HepG2 (cell line): ENCODE data around the gene UBE2H. TPM values are rescaled to one million over a fixed set of nuclear protein-coding genes. Genes with fewer than 3 reads are reported as not detected.

ENCODE experiments used
- ATF7 ChIP-seq, 2 experiments: fragments of 450-650 bp in 1 of 2; sonication (generic) in 1 of 2; formaldehyde crosslinking in 1 of 2; IDR thresholded peaks; 2 replicates each; pipeline versions ENCODE4 v1.4.0 to v1.6.1; 2016 to 2020; ENCODE audit warnings: antibody characterized with exemption in 1 of 2, mild to moderate bottlenecking in 1 of 2, missing genetic modification reagents in 1 of 2
- CHD2 ChIP-seq: IDR thresholded peaks from 2 replicates; pipeline ENCODE4 v1.6.1; 2011; ENCODE audit warnings: low read depth, low read length, improper control_type of control experiment
- FOXJ3 ChIP-seq: sonication (generic); formaldehyde crosslinking; IDR thresholded peaks from 2 replicates; pipeline ENCODE4 v1.4.0; 2020; ENCODE audit warnings: missing genetic modification reagents, mild to moderate bottlenecking, borderline replicate concordance
- MED1 ChIP-seq: sonication (generic); formaldehyde crosslinking; IDR thresholded peaks from 2 replicates; pipeline ENCODE4 v1.4.0; 2020; ENCODE audit warnings: missing genetic modification reagents
- NCOA2 ChIP-seq: sonication (generic); formaldehyde crosslinking; IDR thresholded peaks from 2 replicates; pipeline ENCODE4 v1.8.0; 2022; ENCODE audit warnings: inconsistent platforms
- NKX3-1 ChIP-seq: sonication (generic); formaldehyde crosslinking; IDR thresholded peaks from 2 replicates; pipeline ENCODE4 v1.5.0; 2020; ENCODE audit warnings: missing genetic modification reagents
- RARA ChIP-seq: IDR thresholded peaks from 2 replicates; pipeline ENCODE4 v1.6.1; 2016; ENCODE audit warnings: missing genetic modification reagents, missing compliant biosample characterization
- RXRB ChIP-seq: IDR thresholded peaks from 2 replicates; pipeline ENCODE4 v1.6.1; 2016; ENCODE audit warnings: borderline replicate concordance, missing genetic modification reagents, missing compliant biosample characterization
- SOX13 ChIP-seq, 3 experiments: fragments of 450-650 bp in 1 of 3; sonication (generic) in 1 of 3; formaldehyde crosslinking in 1 of 3; IDR thresholded peaks in 2 of 3; conservative IDR thresholded peaks in 1 of 3; 2 replicates each; pipeline versions ENCODE4 v1.5.0 to v1.6.1; 2016 to 2020; ENCODE audit warnings: antibody characterized with exemption in 1 of 3, mild to moderate bottlenecking in 1 of 3, missing compliant biosample characterization in 1 of 3, missing genetic modification reagents in 1 of 3, moderate library complexity in 1 of 3
- ZIK1 ChIP-seq: sonication (generic); formaldehyde crosslinking; IDR thresholded peaks from 2 replicates; pipeline ENCODE4 v1.5.0; 2020; ENCODE audit warnings: mild to moderate bottlenecking, low read depth, missing genetic modification reagents, borderline replicate concordance
- ZNF160 ChIP-seq: sonication (generic); formaldehyde crosslinking; IDR thresholded peaks from 2 replicates; pipeline ENCODE4 v1.8.0; 2022; ENCODE audit warnings: mild to moderate bottlenecking, inconsistent platforms, missing genetic modification reagents
- ZNF17 ChIP-seq: sonication (generic); formaldehyde crosslinking; IDR thresholded peaks from 2 replicates; pipeline ENCODE4 v1.5.0; 2020; ENCODE audit warnings: mild to moderate bottlenecking, missing genetic modification reagents
- ZNF264 ChIP-seq: sonication (generic); formaldehyde crosslinking; IDR thresholded peaks from 2 replicates; pipeline ENCODE4 v1.4.0; 2020; ENCODE audit warnings: missing genetic modification reagents
- ZNF3 ChIP-seq: IDR thresholded peaks from 2 replicates; pipeline ENCODE4 v1.7.0; 2017; ENCODE audit warnings: inconsistent platforms
- ZNF607 ChIP-seq: sonication (generic); formaldehyde crosslinking; IDR thresholded peaks from 2 replicates; pipeline ENCODE4 v1.5.1; 2020; ENCODE audit warnings: missing genetic modification reagents, mild to moderate bottlenecking, borderline replicate concordance
- ZNF629 ChIP-seq: sonication (generic); formaldehyde crosslinking; conservative IDR thresholded peaks from 2 replicates; pipeline ENCODE4 v1.5.0; 2020; ENCODE audit warnings: missing genetic modification reagents
- ZNF7 ChIP-seq: IDR thresholded peaks from 2 replicates; pipeline ENCODE4 v1.6.1; 2016; ENCODE audit warnings: missing biosample characterization, missing genetic modification reagents
- ZNF776 ChIP-seq: sonication (generic); formaldehyde crosslinking; IDR thresholded peaks from 2 replicates; pipeline ENCODE4 v1.4.0; 2020; ENCODE audit warnings: mild to moderate bottlenecking, missing genetic modification reagents
- ZNF879 ChIP-seq: sonication (generic); formaldehyde crosslinking; IDR thresholded peaks from 2 replicates; pipeline ENCODE4 v1.8.1; 2023; ENCODE audit warnings: missing genetic modification reagents
- polyA plus RNA-seq, 8 experiments: library from polyadenylated mRNA; depleted of rRNA in 3 of 8; stranded (reverse) in 7 of 8; unstranded in 1 of 8; fragments of >200 nt; fragmentation: Illumina TruSeq in 4 of 8; extraction: Trizol in 4 of 8; gene quantifications; 2 replicates each; pipeline versions ENCODE4 v1.2.1 to v1.2.3, GENCODE V29; 2011 to 2016; ENCODE audit warnings: low read depth in 4 of 8, missing spikeins in 1 of 8, mixed read lengths in 1 of 8; ENCODE audit not compliant: insufficient read depth in 1 of 8
- total RNA-seq, 5 experiments: library from RNA; depleted of rRNA; stranded (reverse); fragments of >200 nt; fragmentation: Illumina TruSeq; extraction: Trizol; gene quantifications; 2 replicates each; pipeline ENCODE4 v1.2.3, GENCODE V29; 2016; ENCODE audit warnings: low read depth in 1 of 5
- TF ChIP-seq, protein P1 (sequence below): IDR thresholded peaks from 2 replicates; pipeline ENCODE4 v1.4.0; 2020; ENCODE audit warnings: mild to moderate bottlenecking, missing genetic modification reagents
- TF ChIP-seq, protein P2 (sequence below): sonication (generic); formaldehyde crosslinking; IDR thresholded peaks from 2 replicates; pipeline ENCODE4 v1.4.0; 2020; ENCODE audit warnings: mild to moderate bottlenecking, missing genetic modification reagents, borderline replicate concordance
- TF ChIP-seq, protein P3 (sequence below): fragments of 450-650 bp; IDR thresholded peaks from 2 replicates; pipeline ENCODE4 v1.6.1; 2016

Gene UBE2H
- total and polyA plus RNA-seq, 2 of the 13 experiments (the other 11 are each of a cell fraction or from before 2014, with no cell fraction given): 15.5 to 40.1 TPM

DNA sequence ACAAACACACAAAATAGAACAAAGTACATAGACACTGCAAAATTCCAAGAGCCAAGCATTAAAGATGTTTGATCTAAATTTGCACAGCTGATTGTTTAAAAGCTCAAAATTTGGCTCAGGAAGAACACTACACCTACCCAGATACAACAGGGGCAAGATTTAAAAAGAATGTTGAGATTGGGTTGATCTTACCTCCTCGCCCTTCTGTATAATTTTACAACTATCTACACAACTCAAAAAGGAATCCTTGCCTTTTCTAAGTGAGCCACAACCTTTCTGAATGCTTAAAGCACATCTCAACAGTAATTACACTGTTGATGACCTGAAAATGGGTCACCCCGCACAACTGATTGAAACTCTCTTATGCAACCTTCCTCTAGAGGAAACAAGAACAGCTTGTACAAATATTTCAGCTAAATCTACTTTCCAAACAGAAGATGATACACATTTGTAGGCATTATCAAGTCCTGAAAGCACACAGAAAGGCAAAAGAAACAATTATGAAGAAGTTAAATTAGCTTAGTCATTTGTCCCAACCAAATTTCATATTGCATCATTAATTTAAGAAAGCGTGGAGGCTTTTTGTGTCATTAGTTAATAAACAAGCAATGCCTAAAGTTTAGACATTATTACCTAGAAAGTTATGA lies 75.5 kb downstream of the UBE2H start (continued):
- TF ChIP-seq, protein P1, sequence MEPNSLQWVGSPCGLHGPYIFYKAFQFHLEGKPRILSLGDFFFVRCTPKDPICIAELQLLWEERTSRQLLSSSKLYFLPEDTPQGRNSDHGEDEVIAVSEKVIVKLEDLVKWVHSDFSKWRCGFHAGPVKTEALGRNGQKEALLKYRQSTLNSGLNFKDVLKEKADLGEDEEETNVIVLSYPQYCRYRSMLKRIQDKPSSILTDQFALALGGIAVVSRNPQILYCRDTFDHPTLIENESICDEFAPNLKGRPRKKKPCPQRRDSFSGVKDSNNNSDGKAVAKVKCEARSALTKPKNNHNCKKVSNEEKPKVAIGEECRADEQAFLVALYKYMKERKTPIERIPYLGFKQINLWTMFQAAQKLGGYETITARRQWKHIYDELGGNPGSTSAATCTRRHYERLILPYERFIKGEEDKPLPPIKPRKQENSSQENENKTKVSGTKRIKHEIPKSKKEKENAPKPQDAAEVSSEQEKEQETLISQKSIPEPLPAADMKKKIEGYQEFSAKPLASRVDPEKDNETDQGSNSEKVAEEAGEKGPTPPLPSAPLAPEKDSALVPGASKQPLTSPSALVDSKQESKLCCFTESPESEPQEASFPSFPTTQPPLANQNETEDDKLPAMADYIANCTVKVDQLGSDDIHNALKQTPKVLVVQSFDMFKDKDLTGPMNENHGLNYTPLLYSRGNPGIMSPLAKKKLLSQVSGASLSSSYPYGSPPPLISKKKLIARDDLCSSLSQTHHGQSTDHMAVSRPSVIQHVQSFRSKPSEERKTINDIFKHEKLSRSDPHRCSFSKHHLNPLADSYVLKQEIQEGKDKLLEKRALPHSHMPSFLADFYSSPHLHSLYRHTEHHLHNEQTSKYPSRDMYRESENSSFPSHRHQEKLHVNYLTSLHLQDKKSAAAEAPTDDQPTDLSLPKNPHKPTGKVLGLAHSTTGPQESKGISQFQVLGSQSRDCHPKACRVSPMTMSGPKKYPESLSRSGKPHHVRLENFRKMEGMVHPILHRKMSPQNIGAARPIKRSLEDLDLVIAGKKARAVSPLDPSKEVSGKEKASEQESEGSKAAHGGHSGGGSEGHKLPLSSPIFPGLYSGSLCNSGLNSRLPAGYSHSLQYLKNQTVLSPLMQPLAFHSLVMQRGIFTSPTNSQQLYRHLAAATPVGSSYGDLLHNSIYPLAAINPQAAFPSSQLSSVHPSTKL (CRISPR knock-in tag): 0 out of 2 replicates have a peak, but pooled peaks have one; percentile 28
- TF ChIP-seq, protein P2, sequence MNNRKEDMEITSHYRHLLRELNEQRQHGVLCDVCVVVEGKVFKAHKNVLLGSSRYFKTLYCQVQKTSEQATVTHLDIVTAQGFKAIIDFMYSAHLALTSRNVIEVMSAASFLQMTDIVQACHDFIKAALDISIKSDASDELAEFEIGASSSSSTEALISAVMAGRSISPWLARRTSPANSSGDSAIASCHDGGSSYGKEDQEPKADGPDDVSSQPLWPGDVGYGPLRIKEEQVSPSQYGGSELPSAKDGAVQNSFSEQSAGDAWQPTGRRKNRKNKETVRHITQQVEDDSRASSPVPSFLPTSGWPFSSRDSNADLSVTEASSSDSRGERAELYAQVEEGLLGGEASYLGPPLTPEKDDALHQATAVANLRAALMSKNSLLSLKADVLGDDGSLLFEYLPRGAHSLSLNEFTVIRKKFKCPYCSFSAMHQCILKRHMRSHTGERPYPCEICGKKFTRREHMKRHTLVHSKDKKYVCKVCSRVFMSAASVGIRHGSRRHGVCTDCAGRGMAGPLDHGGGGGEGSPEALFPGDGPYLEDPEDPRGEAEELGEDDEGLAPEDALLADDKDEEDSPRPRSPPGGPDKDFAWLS (CRISPR knock-in tag): no peak
- peak; percentile 80; the same call in 1 of the 2 replicates for TF ChIP-seq RXRB
- TF ChIP-seq ZNF17 (CRISPR knock-in tag): no peak
- TF ChIP-seq ZNF607: no peak
- no peak for TF ChIP-seq ZNF776
- TF ChIP-seq ZNF7: no peak
- TF ChIP-seq ZNF264: 0 out of 2 replicates have a peak, but pooled peaks have one; percentile 30
- no peak for TF ChIP-seq ZNF160 (CRISPR knock-in tag)
- no peak for TF ChIP-seq ZIK1 (CRISPR knock-in tag)
- peak; percentile 56; the same call in 1 of the 2 replicates for TF ChIP-seq FOXJ3
- TF ChIP-seq MED1 (CRISPR knock-in tag): peak; percentile 35; the same call in 1 of the 2 replicates
- no peak for TF ChIP-seq NKX3-1 (CRISPR knock-in tag)
- TF ChIP-seq, protein P3, sequence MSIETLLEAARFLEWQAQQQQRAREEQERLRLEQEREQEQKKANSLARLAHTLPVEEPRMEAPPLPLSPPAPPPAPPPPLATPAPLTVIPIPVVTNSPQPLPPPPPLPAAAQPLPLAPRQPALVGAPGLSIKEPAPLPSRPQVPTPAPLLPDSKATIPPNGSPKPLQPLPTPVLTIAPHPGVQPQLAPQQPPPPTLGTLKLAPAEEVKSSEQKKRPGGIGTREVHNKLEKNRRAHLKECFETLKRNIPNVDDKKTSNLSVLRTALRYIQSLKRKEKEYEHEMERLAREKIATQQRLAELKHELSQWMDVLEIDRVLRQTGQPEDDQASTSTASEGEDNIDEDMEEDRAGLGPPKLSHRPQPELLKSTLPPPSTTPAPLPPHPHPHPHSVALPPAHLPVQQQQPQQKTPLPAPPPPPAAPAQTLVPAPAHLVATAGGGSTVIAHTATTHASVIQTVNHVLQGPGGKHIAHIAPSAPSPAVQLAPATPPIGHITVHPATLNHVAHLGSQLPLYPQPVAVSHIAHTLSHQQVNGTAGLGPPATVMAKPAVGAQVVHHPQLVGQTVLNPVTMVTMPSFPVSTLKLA: no peak
- no peak for TF ChIP-seq SOX13 (IDR thresholded peaks at IDR 0.05)
- TF ChIP-seq SOX13 (CRISPR knock-in tag; conservative IDR thresholded peaks at IDR 0.05 in 1 of 2, IDR thresholded peaks at IDR 0.05 in 1 of 2): peak in 1 of 2 experiments; percentile 24; a peak in 1 of 4 replicates
- peak; percentile 74 for TF ChIP-seq ZNF629
- no peak for TF ChIP-seq CHD2
- 0 out of 2 replicates have a peak, but pooled peaks have one; percentile 28 for TF ChIP-seq ZNF3
- TF ChIP-seq NCOA2: 0 out of 2 replicates have a peak, but pooled peaks have one; percentile 9
- TF ChIP-seq ATF7 (IDR thresholded peaks at IDR 0.05): peak; percentile 55
- TF ChIP-seq ATF7 (CRISPR knock-in tag; IDR thresholded peaks at IDR 0.05): no peak
- 0 out of 2 replicates have a peak, but pooled peaks have one; percentile 12 for TF ChIP-seq RARA (CRISPR knock-in tag)
- no peak for TF ChIP-seq ZNF879
